ENCODE data around the gene NENF. TPM values are rescaled to one million over a fixed set of nuclear protein-coding genes. Genes with fewer than 3 reads are reported as not detected.
A peak's percentile ranks its signal among the peaks of the same experiment; 100 is the strongest.

Gene NENF
- total RNA-seq, 2 experiments from 2014 or later: 38.4 to 42.7 TPM

GRCh38 chr1:212413902-212414327 is 18.8 kb upstream of the NENF start:
- no peak for DNase-seq
- no peak overlapping the region for H3K27ac Mint-ChIP-seq
- no peaks in the 10 kb centered on the region for H3K9me3 Mint-ChIP-seq
- peaks cover 20% of the 10 kb centered on the region for H3K4me1 Mint-ChIP-seq (ENCODE audit: low read depth)
- intact Hi-C loops (cut with micrococcal nuclease): loop anchor here (2.0 kb wide), 1 partner anchor 129 kb away; the partner anchor contains the start of gene PPP2R5A
- ChIA-PET CTCF (no interaction called here), POLR2A (no interaction called here)
- H3K36me3 Mint-ChIP-seq: peaks cover 23% of the 10 kb centered on the region
- no peaks in the 10 kb centered on the region for H3K27me3 Mint-ChIP-seq
- H3K4me3 Mint-ChIP-seq: peak overlapping the region; percentile 97

DNA sequence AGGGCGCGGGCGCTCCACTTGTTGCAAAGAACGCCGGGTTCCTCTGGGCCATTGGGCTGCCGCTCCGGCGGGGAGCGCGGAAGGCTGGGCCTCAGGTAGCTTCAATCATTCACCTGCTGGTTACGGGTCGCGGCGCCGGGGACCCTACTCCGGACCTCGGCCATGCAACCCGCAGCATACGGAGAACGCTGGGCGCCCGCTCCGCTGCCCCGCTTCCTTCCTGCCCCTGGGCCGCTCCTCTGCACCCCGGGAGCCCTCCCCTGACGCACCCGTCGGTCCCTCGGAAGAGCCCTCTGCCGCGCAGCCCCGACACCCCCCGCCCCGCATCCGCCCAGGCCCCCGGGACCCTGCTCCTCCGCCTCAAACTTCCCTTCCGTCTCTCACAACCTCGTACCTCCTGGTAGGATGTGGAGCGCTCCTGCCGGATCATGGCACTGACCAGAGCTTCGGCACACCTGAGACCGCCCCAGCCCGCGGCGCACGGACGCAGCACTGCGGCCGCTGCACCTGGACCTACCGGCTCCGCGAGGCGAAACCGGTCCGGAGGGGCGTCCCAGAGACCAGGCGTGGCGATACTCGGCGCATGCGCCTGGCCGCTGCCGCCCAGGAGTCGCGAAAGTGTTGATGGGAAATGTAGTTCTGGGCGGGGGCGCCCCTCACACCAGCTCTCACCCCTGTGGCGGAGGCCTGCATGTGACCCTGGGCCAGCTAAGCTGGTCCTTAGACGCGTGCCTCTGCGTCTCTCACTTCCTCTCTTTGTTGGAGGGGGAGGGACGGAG is 18.2 kb upstream of the NENF start, which contains the start of gene PACC1:
Gene PACC1, minus strand, starts transcription at position 559 of the 779 bp plus-strand sequence. Its CDS starts 129 bp downstream, at position 430.
- Mint-ChIP-seq H3K27me3 (no peaks in the 10 kb centered on the region), H3K4me3 (peak within 1 kb of the TSS; percentile 97), H3K4me1 (ENCODE audit: low read depth) (peaks cover 20% of the 10 kb centered on the region), H3K36me3 (peaks cover 17% of the 10 kb centered on the region), H3K27ac (peak within 1 kb of the TSS; percentile 74), H3K9me3 (no peaks in the 10 kb centered on the region)
- DNase-seq: peak; percentile 94
- CTCF ChIA-PET: interaction anchor here (1.0 to 2.2 kb wide), 2 partner anchors 42 to 355 kb away, joined by 3 to 18 read pairs; no protein-coding TSS in a partner anchor
- intact Hi-C loops (cut with micrococcal nuclease): loop anchor here (1.0 to 2.0 kb wide), 2 partner anchors 18 to 130 kb away; partner anchors contain the start of genes NENF and PPP2R5A
- POLR2A ChIA-PET: interaction anchor here (0.6 kb wide), 1 partner anchor 179 kb away, joined by 4 read pairs; no protein-coding TSS in a partner anchor

- ChIA-PET CTCF (interaction anchor here (1.0 to 2.2 kb wide), 2 partner anchors 41 to 356 kb away, joined by 3 to 18 read pairs; no protein-coding TSS in a partner anchor), POLR2A (interaction anchor here (0.6 kb wide), 1 partner anchor 180 kb away, joined by 4 read pairs; no protein-coding TSS in a partner anchor)
- H3K27ac Mint-ChIP-seq: peak overlapping the region; percentile 74
- H3K36me3 Mint-ChIP-seq: peaks cover 9% of the 10 kb centered on the region
- intact Hi-C loops (cut with micrococcal nuclease): loop anchor here (1.0 to 2.0 kb wide), 2 partner anchors 17 to 130 kb away; partner anchors contain the start of genes NENF and PPP2R5A
- peaks cover 20% of the 10 kb centered on the region for H3K4me1 Mint-ChIP-seq (ENCODE audit: low read depth)
- no peak for DNase-seq
- H3K27me3 Mint-ChIP-seq: no peaks in the 10 kb centered on the region
- H3K9me3 Mint-ChIP-seq: no peaks in the 10 kb centered on the region
- H3K4me3 Mint-ChIP-seq: peak overlapping the region; percentile 97
These were observed 17.4 kb upstream of the NENF start for GRCh38 chr1:212415107-212415841.

GRCh38 chr1:212421165-212421564 is 11.6 kb upstream of the NENF start:
- peaks cover 5% of the 10 kb centered on the region for H3K27me3 Mint-ChIP-seq
- H3K4me3 Mint-ChIP-seq: no peak overlapping the region
- H3K27ac Mint-ChIP-seq: no peak overlapping the region
- H3K4me1 Mint-ChIP-seq (ENCODE audit: low read depth): no peaks in the 10 kb centered on the region
- no peaks in the 10 kb centered on the region for H3K9me3 Mint-ChIP-seq
- intact Hi-C loops (cut with micrococcal nuclease): no loop called here
- ChIA-PET POLR2A (no interaction called here), CTCF (no interaction called here)
- DNase-seq: no peak
- H3K36me3 Mint-ChIP-seq: no peaks in the 10 kb centered on the region

DNA sequence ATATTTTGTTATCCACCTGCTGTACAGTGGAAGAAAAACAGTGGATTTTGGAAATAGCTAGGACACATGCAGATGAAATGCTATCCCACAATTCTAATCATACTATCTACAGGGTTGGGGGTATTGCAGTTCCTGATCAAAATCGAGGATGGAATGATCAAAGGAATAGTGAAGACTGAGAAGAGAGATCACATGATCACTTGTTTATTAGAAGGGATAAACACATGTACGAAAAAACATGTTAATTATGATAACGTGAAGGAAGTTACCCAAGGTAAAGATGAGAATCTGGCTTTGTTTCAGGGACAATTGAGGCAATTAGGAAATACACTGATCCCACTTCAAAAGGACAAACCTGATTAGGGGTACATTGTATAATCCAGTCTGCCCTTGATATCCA is 8.8 kb upstream of the NENF start:
- intact Hi-C loops (cut with micrococcal nuclease): no loop called here
- ChIA-PET POLR2A (no interaction called here), CTCF (interaction anchor here (5.5 kb wide), 1 partner anchor 32 kb away, joined by 32 read pairs; no protein-coding TSS in a partner anchor)
- Mint-ChIP-seq H3K27ac (no peak overlapping the region), H3K4me1 (ENCODE audit: low read depth) (no peaks in the 10 kb centered on the region), H3K27me3 (peaks cover 5% of the 10 kb centered on the region), H3K4me3 (no peak overlapping the region), H3K9me3 (no peaks in the 10 kb centered on the region), H3K36me3 (no peaks in the 10 kb centered on the region)
- no peak for DNase-seq

DNA sequence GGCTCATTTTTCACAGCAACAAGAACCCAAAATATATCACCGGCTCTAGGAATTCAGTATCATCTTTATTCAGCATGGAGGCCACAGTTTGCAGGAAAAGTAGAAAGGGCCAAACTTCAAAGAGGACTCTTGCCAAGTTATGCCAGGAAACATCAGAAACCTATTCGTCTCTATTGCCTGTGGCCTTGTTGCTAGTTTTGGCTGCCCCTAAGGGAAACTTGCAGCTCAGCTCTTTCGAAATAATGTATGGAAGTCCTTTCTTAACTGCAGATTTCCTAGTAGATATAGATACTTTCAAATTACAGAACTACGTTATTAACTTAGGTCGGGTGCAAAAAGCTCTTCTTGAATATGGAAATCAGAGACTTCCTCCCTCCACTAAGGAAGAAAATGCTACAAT is 4.2 kb upstream of the NENF start:
- Mint-ChIP-seq H3K4me1 (ENCODE audit: low read depth) (peaks cover 19% of the 10 kb centered on the region), H3K9me3 (no peaks in the 10 kb centered on the region), H3K27me3 (peaks cover 5% of the 10 kb centered on the region), H3K4me3 (no peak overlapping the region), H3K36me3 (no peaks in the 10 kb centered on the region), H3K27ac (no peak overlapping the region)
- ChIA-PET POLR2A (no interaction called here), CTCF (interaction anchor here (1.4 to 5.5 kb wide), 2 partner anchors 28 to 60 kb away, joined by 3 to 32 read pairs; no protein-coding TSS in a partner anchor)
- intact Hi-C loops (cut with micrococcal nuclease): no loop called here
- DNase-seq: no peak

DNA sequence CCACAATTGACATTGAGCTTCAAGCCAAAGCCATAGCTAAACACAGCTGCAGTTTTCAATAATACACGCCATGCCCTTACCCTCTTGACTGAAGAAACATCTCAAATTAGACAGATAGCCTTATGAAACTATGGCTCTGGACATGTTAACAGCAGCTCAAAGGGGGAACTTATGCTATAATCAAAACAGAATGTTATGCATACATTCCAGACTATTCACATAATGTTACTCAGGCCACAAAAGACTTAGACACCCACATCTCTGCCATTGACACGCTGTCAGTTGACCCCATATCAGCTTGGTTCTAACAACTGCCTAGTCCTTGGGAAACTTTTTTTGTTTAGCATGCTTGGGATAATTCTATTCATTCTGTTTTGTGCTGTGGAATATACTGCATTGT is 2.3 kb upstream of the NENF start:
- Mint-ChIP-seq H3K4me1 (ENCODE audit: low read depth) (peaks cover 26% of the 10 kb centered on the region), H3K9me3 (no peaks in the 10 kb centered on the region), H3K36me3 (no peaks in the 10 kb centered on the region), H3K27ac (no peak overlapping the region), H3K4me3 (no peak overlapping the region), H3K27me3 (no peaks in the 10 kb centered on the region)
- POLR2A ChIA-PET: interaction anchor here (1.2 kb wide), 1 partner anchor 9 kb away, joined by 3 read pairs; no protein-coding TSS in a partner anchor
- DNase-seq: no peak
- CTCF ChIA-PET: interaction anchor here (2.0 to 2.3 kb wide), 2 partner anchors 25 to 396 kb away, joined by 5 to 12 read pairs; partner anchors contain the start of gene INTS7
- intact Hi-C loops (cut with micrococcal nuclease): loop anchor here (5.0 kb wide), 1 partner anchor 393 kb away; the partner anchor contains the start of genes DTL and INTS7

GRCh38 chr1:212430955-212431394 is 1.7 kb upstream of the NENF start:
- ChIA-PET CTCF (interaction anchor here (2.0 to 2.3 kb wide), 2 partner anchors 25 to 396 kb away, joined by 5 to 12 read pairs; partner anchors contain the start of gene INTS7), POLR2A (no interaction called here)
- H3K9me3 Mint-ChIP-seq: no peaks in the 10 kb centered on the region
- H3K4me3 Mint-ChIP-seq: no peak overlapping the region
- no peak overlapping the region for H3K27ac Mint-ChIP-seq
- intact Hi-C loops (cut with micrococcal nuclease): loop anchor here (5.0 kb wide), 1 partner anchor 394 kb away; the partner anchor contains the start of genes DTL and INTS7
- H3K4me1 Mint-ChIP-seq (ENCODE audit: low read depth): peaks cover 26% of the 10 kb centered on the region
- H3K27me3 Mint-ChIP-seq: no peaks in the 10 kb centered on the region
- no peaks in the 10 kb centered on the region for H3K36me3 Mint-ChIP-seq
- DNase-seq: no peak

GRCh38 chr1:212431644-212432043 is 1.1 kb upstream of the NENF start:
- Mint-ChIP-seq H3K27me3 (no peaks in the 10 kb centered on the region), H3K27ac (no peak overlapping the region), H3K9me3 (no peaks in the 10 kb centered on the region), H3K36me3 (no peaks in the 10 kb centered on the region), H3K4me3 (peak overlapping the region; percentile 38), H3K4me1 (ENCODE audit: low read depth) (peaks cover 26% of the 10 kb centered on the region)
- POLR2A ChIA-PET: interaction anchor here (0.9 kb wide), 1 partner anchor 126 kb away, joined by 3 read pairs; no protein-coding TSS in a partner anchor
- intact Hi-C loops (cut with micrococcal nuclease): loop anchor here (1.0 to 5.0 kb wide), 2 partner anchors 16 to 394 kb away; partner anchors contain the start of genes DTL and INTS7
- no peak for DNase-seq
- CTCF ChIA-PET: interaction anchor here (2.0 to 2.3 kb wide), 4 partner anchors 24 to 397 kb away, joined by 5 to 12 read pairs (median 10); partner anchors contain the start of gene INTS7

DNA sequence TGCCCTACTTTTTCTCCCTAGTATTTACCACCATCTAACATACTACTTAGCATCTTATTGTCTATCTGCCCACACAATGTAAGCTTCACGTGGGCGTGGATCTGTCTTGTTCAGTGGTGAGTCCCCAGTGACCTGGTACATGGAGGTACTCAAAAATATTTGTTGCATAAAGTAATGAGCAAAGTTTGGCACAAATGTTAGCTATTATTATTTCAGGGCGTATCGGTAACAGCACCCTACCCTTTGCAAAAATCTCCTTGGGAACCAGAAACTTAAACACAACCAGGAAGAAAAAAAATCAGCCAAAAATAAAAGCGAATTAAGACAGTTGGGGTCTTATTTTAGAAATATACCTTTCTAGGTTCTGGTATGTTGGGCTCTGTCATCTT is 454 bp upstream of the NENF start:
- ChIA-PET CTCF (interaction anchor here (0.9 to 2.2 kb wide), 4 partner anchors 24 to 734 kb away, joined by 3 to 12 read pairs (median 5); no protein-coding TSS in a partner anchor), POLR2A (interaction anchor here (0.6 to 1.3 kb wide), 4 partner anchors 125 to 297 kb away, joined by 3 to 4 read pairs (median 3); partner anchors contain the start of gene ATF3)
- Mint-ChIP-seq H3K9me3 (no peaks in the 10 kb centered on the region), H3K36me3 (no peaks in the 10 kb centered on the region), H3K27ac (no peak overlapping the region), H3K4me3 (peak overlapping the region; percentile 73), H3K4me1 (ENCODE audit: low read depth) (peaks cover 28% of the 10 kb centered on the region), H3K27me3 (no peaks in the 10 kb centered on the region)
- DNase-seq: no peak
- intact Hi-C loops (cut with micrococcal nuclease): loop anchor here (1.0 to 5.0 kb wide), 2 partner anchors 17 to 395 kb away; partner anchors contain the start of genes DTL and INTS7

Measured in activated CD4-positive, alpha-beta memory T cell treated with anti-CD3 and anti-CD28 coated beads for 36 hours (primary cell).